ENCODE data around the gene GTF2B.
"Not testable (repeated sequence)": the region's sequence is repeated elsewhere in the genome, so short reads cannot be mapped to it uniquely, and the experiment has no call there.

Gene GTF2B, protein sequence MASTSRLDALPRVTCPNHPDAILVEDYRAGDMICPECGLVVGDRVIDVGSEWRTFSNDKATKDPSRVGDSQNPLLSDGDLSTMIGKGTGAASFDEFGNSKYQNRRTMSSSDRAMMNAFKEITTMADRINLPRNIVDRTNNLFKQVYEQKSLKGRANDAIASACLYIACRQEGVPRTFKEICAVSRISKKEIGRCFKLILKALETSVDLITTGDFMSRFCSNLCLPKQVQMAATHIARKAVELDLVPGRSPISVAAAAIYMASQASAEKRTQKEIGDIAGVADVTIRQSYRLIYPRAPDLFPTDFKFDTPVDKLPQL

DNA sequence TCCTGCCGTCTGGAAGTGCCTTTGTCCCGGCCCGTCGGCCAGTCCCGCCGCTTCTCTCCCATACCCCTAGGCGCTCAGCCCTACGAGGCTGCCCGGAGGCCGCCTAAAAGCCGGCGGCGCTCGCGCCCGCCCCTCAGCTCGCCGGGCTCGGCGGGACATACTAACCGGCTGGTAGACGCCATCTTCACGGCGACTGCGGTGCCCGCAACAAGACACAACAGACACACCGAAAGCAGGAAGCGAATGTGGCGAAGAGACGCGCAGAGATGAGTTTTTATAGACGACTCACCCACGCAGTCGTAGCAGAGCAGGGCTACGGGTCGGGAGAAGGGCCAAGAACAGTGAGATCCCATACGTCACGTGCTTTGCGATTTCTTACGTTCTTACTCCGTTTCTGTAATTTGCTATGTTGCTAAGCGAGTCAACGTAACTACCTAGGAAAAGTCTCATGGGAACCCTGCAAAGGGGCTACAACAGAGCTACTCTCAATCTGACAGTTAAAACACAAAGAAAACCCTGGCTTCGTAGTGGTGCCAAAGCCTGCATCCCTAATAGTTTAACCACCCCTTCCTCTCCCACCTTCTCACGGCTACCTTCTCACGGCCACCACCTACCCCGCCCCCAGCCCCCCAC, at the start of gene GTF2B:
Gene GTF2B, minus strand, starts transcription at position 250 of the 633 bp plus-strand sequence. Its CDS starts 68 bp downstream, at position 182.
- H3K4me3 ChIP-seq (ENCODE audit: low read depth, low read length) = peak within 1 kb of the TSS; percentile 95
- TF ChIP-seq, protein P1, sequence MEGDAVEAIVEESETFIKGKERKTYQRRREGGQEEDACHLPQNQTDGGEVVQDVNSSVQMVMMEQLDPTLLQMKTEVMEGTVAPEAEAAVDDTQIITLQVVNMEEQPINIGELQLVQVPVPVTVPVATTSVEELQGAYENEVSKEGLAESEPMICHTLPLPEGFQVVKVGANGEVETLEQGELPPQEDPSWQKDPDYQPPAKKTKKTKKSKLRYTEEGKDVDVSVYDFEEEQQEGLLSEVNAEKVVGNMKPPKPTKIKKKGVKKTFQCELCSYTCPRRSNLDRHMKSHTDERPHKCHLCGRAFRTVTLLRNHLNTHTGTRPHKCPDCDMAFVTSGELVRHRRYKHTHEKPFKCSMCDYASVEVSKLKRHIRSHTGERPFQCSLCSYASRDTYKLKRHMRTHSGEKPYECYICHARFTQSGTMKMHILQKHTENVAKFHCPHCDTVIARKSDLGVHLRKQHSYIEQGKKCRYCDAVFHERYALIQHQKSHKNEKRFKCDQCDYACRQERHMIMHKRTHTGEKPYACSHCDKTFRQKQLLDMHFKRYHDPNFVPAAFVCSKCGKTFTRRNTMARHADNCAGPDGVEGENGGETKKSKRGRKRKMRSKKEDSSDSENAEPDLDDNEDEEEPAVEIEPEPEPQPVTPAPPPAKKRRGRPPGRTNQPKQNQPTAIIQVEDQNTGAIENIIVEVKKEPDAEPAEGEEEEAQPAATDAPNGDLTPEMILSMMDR (IDR thresholded peaks at IDR 0.05; ENCODE audit: control insufficient read depth, extremely low read depth, insufficient read depth) = no peak
- DNase-seq (ENCODE audit: low read depth) = peak; percentile 90

DNA sequence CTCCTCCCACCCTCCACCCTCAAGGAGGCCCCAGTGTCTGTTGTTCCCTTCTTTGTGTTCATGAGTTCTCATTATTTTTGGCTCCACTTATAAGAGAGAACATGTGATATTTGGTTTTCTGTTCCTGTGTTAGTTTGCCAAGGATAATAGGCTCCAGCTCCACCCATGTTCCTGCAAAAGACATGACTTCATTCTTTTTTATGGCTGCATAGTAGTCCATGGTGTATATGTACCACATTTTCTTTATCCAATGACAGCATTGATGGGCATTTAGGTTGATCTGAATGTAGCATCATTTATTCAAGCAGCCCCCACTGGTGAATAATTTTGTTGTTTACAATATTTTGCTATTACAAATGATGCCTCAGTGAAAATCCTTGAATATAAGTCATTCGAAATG, 47.2 kb upstream of the GTF2B start:
- not testable (repeated sequence) for H3K4me3 ChIP-seq (ENCODE audit: low read depth, low read length); DNase-seq (ENCODE audit: low read depth)

DNA sequence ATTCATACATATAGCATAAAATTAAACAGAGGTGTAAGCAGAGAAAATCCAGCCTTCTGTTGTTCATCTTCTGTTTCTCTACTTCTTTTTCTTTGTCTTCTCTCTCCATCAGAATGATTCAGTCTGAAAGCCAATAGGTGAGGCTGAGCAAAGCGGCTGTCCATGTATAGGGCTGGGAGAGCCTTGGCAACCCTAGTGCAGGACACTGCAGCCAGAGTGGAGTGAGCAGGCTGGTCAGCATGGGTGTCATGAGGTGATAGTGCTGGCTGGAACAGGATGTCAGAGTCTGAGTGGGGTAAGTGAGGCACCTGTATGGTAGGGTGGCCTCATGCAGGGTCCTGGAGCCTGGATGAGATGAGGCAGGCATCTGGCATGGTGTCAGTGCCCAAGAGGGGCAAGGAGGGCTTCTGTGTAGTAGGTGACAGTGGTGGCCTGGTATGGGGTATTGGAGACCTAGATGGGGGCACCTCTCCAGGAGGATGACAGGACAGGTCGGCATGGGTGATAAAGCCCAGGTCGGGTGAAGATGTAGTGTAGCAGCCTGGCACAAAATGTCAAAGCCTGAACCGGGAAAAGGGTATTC, 45.5 kb upstream of the GTF2B start:
- TF ChIP-seq, protein P1 (IDR thresholded peaks at IDR 0.05; ENCODE audit: control insufficient read depth, extremely low read depth, insufficient read depth) = no peak
- H3K4me3 ChIP-seq (ENCODE audit: low read depth, low read length) = no peak overlapping the region
- no peak for DNase-seq (ENCODE audit: low read depth)

DNA sequence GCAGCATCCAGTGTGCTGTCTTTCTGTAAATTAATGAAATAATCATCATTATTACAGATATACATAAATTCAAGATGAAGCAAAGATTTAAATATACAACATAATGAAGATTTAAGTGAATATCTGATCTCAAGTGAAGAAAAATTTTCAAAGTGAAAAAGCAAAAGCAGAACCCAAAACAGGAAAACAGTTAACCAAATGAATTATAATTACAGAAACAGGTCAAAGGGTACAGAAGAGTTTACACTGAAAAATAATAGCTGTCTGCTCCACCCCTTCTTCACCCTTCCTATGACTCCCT, 44.8 kb upstream of the GTF2B start:
- no peak for DNase-seq (ENCODE audit: low read depth)
- TF ChIP-seq, protein P1 (IDR thresholded peaks at IDR 0.05; ENCODE audit: control insufficient read depth, extremely low read depth, insufficient read depth) = no peak
- H3K4me3 ChIP-seq (ENCODE audit: low read depth, low read length) = no peak overlapping the region

DNA sequence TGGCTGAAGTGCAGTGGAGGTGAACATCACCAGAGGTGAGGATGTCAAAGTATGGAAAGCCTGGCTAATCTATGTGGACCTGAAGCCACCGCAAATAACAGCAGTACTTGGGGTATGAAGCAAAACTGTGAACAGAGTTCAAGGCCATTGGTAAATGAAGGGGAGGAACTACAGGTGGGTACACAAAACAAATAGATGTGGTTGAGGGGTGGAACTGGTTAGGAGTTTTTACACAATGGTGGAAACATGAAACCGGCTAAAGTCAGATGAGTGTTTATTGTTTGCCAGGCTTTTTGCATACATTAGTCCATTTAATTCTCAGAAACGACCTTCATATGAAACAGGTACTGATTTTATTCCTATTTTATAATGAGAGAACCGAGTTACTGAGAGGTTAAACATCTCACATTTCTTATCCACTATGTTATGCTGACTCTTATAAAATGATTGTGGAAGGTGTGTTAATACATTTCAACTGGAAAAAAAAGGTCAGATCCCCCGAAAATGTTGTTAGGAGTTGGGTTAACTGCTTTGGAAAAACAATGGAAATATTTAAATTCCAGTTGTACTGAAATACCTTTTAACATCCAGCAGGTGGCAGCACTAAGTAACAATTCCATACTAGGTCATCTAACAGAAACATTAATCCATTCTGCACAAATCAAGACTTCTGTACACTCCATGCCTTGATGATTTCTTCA, 44.3 kb upstream of the GTF2B start:
- DNase-seq (ENCODE audit: low read depth) = peak; percentile 7

DNA sequence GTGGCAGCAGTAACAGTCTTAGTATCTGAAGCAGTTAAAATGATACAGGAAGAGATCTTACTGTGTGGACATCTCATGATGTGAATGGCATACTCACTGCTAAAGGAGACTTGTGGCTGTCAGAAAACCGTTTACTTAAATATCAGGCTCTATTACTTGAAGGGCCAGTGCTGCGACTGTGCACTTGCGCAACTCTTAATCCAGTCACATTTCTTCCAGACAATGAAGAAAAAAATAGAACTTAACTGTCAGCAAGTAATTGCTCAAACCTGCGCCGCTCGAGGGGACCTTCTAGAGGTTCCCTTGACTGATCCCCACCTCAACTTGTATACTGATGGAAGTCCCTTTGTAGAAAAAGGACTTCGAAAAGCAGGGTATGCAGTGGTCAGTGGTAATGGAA, 38.8 kb upstream of the GTF2B start:
- H3K4me3 ChIP-seq (ENCODE audit: low read depth, low read length); DNase-seq (ENCODE audit: low read depth): not testable (repeated sequence)

More for the DNA sequence above, 44.3 kb upstream of the GTF2B start:
- no peak overlapping the region for H3K4me3 ChIP-seq (ENCODE audit: low read depth, low read length)
- TF ChIP-seq, protein P1 (IDR thresholded peaks at IDR 0.05; ENCODE audit: control insufficient read depth, extremely low read depth, insufficient read depth) = peak; percentile 57

DNA sequence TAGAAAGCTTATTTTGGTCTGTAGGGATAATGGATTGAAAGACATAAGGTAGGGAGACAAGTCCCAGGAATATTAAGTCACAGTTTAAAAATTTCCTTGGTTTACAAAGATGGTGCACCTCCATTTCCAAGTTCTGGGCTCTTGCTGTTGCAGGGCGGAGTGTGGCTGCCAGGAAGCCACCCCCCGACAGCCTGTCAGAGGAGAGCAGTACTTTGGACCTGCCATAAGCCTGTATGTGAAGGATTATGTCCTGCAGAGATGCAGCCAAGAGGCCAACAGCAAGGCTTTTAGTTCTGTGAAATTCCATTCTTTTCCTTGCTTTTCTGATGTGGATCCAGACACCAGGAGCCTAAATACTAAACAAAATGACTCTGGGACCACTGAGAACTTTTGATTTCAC, 31.9 kb upstream of the GTF2B start:
- TF ChIP-seq, protein P1 (IDR thresholded peaks at IDR 0.05; ENCODE audit: control insufficient read depth, extremely low read depth, insufficient read depth) = no peak
- no peak overlapping the region for H3K4me3 ChIP-seq (ENCODE audit: low read depth, low read length)
- no peak for DNase-seq (ENCODE audit: low read depth)
